H1 (cell line): ENCODE measurements around the gene CAMKMT. TPM values are rescaled to one million over a fixed set of nuclear protein-coding genes. Genes with fewer than 3 reads are reported as not detected.

Experiments
- CTCF ChIA-PET: fragments of 300-600 bp; sonication (Branson Sonifier 250); formaldehyde crosslinking; loops from one replicate; lab custom pipeline; 2021; ENCODE audit not compliant: partially characterized antibody; lab: Charles Lee
- POLR2A ChIA-PET: fragments of 300-600 bp; sonication (Branson Sonifier 250); formaldehyde crosslinking; loops from one replicate; lab custom pipeline; 2021; ENCODE audit warnings: inconsistent platforms; ENCODE audit not compliant: partially characterized antibody; lab: Charles Lee
- DNase-seq, 2 experiments: peaks; one replicate each; pipeline versions ENCODE4 v3.0.0 to v3.0.0-alpha.2; 2010 to 2022; ENCODE audit warnings: low spot score in 2 of 2, low read depth in 1 of 2, mixed read lengths in 1 of 2
- FAIRE-seq: peaks from 2 replicates; lab custom pipeline; 2011; peaks lifted over from hg19 to GRCh38; lab: Jason Lieb, UNC
- H2AFZ ChIP-seq: 2 replicates; pipeline ENCODE4 v1.8.1; 2012; ENCODE audit warnings: low read length, inconsistent platforms
- H2AK5ac ChIP-seq: 2 replicates; pipeline ENCODE4 v1.6.1; 2013; ENCODE audit warnings: low read depth, low read length
- H2BK120ac ChIP-seq: replicated peaks from 2 replicates; pipeline ENCODE3; 2013; ENCODE audit warnings: low read depth, low read length, inconsistent platforms
- H2BK12ac ChIP-seq: 2 replicates; pipeline ENCODE4 v1.6.1; 2013; ENCODE audit warnings: low read depth, low read length
- H2BK15ac ChIP-seq: 2 replicates; pipeline ENCODE4 v1.6.1; 2013; ENCODE audit warnings: low read length
- H2BK20ac ChIP-seq: 2 replicates; pipeline ENCODE4 v1.6.1; 2013; ENCODE audit warnings: low read length
- H2BK5ac ChIP-seq: 2 replicates; pipeline ENCODE4 v1.6.1; 2013; ENCODE audit warnings: low read depth, low read length
- H3K14ac ChIP-seq: 2 replicates; pipeline ENCODE4 v1.6.1; 2013; ENCODE audit warnings: inconsistent platforms; ENCODE audit not compliant: insufficient read length
- H3K18ac ChIP-seq: 2 replicates; pipeline ENCODE4 v1.6.1; 2013; ENCODE audit warnings: low read length; ENCODE audit errors: extremely low read depth
- H3K23ac ChIP-seq: 2 replicates; pipeline ENCODE4 v1.6.1; 2013; ENCODE audit warnings: inconsistent platforms; ENCODE audit not compliant: insufficient read length
- H3K23me2 ChIP-seq: 2 replicates; pipeline ENCODE4 v1.6.1; 2013; ENCODE audit warnings: low read depth, low read length
- H3K27ac ChIP-seq: 2 replicates; pipeline ENCODE4 v1.6.1; 2011; ENCODE audit warnings: low read depth, low read length, inconsistent platforms
- H3K27me3 ChIP-seq, 4 experiments: replicated peaks in 1 of 4; 1 replicate in 1 of 4; 2 replicates in 3 of 4; pipeline versions ENCODE4 v1.6.1 to v1.8.1; 2011 to 2013; ENCODE audit warnings: low read length in 3 of 4, mild to moderate bottlenecking in 3 of 4, inconsistent platforms in 2 of 4, mixed read lengths in 2 of 4, moderate library complexity in 1 of 4; ENCODE audit not compliant: control insufficient read depth in 3 of 4, insufficient read depth in 3 of 4; ENCODE audit errors: extremely low read depth in 1 of 4
- H3K36me3 ChIP-seq, 4 experiments: 2 replicates each; pipeline versions ENCODE4 v1.6.1 to v1.8.1; 2011 to 2013; ENCODE audit warnings: mild to moderate bottlenecking in 4 of 4, low read length in 3 of 4, moderate library complexity in 2 of 4, control low read depth in 1 of 4, inconsistent platforms in 1 of 4; ENCODE audit not compliant: insufficient read depth in 4 of 4, control insufficient read depth in 2 of 4
- H3K4ac ChIP-seq: replicated peaks from 2 replicates; pipeline ENCODE3; 2013; ENCODE audit warnings: low read length, low read depth, mixed read lengths, inconsistent platforms; ENCODE audit not compliant: insufficient read length
- H3K4me1 ChIP-seq, 4 experiments: replicated peaks in 1 of 4; 1 replicate in 1 of 4; 2 replicates in 3 of 4; pipeline versions ENCODE4 v1.6.1 to v1.8.1; 2011 to 2013; ENCODE audit warnings: low read length in 3 of 4, inconsistent platforms in 2 of 4, mixed read lengths in 1 of 4; ENCODE audit not compliant: insufficient read depth in 4 of 4, control insufficient read depth in 3 of 4
- H3K4me2 ChIP-seq, 2 experiments: 2 replicates each; pipeline versions ENCODE4 v1.6.1 to v1.8.1; 2011 to 2013; ENCODE audit warnings: low read depth in 2 of 2, low read length in 2 of 2, control low read depth in 1 of 2, inconsistent platforms in 1 of 2, mild to moderate bottlenecking in 1 of 2; ENCODE audit not compliant: insufficient read depth in 1 of 2
- H3K4me3 ChIP-seq, 4 experiments: fragments of 200-600, 300-600 bp in 1 of 4; sonication (generic), shearing (Covaris generic), sonication (Bioruptor Twin) in 1 of 4; 2 replicates each; pipeline versions ENCODE4 v1.5.1 to v1.8.1; 2011 to 2016; ENCODE audit warnings: low read length in 4 of 4, low read depth in 3 of 4, control low read depth in 2 of 4, inconsistent platforms in 2 of 4, mild to moderate bottlenecking in 2 of 4, mixed read lengths in 1 of 4, moderate library complexity in 1 of 4; ENCODE audit not compliant: insufficient read depth in 2 of 4; ENCODE audit errors: extremely low read depth in 1 of 4
- H3K56ac ChIP-seq: replicated peaks from 2 replicates; pipeline ENCODE3; 2013; ENCODE audit warnings: low read depth, mild to moderate bottlenecking, mixed read lengths, low read length, inconsistent platforms; ENCODE audit not compliant: insufficient read length
- H3K79me1 ChIP-seq: 2 replicates; pipeline ENCODE4 v1.6.1; 2013; ENCODE audit warnings: low read depth, low read length, control low read depth
- H3K79me2 ChIP-seq, 2 experiments: 2 replicates each; pipeline versions ENCODE4 v1.6.1 to v1.8.1; 2012 to 2013; ENCODE audit warnings: low read length in 2 of 2, mild to moderate bottlenecking in 2 of 2, inconsistent platforms in 1 of 2; ENCODE audit not compliant: insufficient read depth in 2 of 2, control insufficient read depth in 1 of 2
- H3K9ac ChIP-seq, 4 experiments: replicated peaks in 1 of 4; 1 replicate in 1 of 4; 2 replicates in 3 of 4; pipeline versions ENCODE4 v1.6.1 to v1.8.1; 2011 to 2013; ENCODE audit warnings: low read depth in 3 of 4, low read length in 3 of 4, control low read depth in 2 of 4, mild to moderate bottlenecking in 2 of 4, moderate library complexity in 2 of 4, inconsistent platforms in 1 of 4; ENCODE audit errors: extremely low read depth in 1 of 4
- H3K9me3 ChIP-seq, 2 experiments: 2 replicates each; pipeline versions ENCODE4 v1.6.1 to v1.8.1; 2012 to 2013; ENCODE audit warnings: mild to moderate bottlenecking in 2 of 2, moderate library complexity in 2 of 2, control low read depth in 1 of 2, inconsistent platforms in 1 of 2, low read depth in 1 of 2, low read length in 1 of 2, mixed read lengths in 1 of 2; ENCODE audit not compliant: insufficient read depth in 2 of 2
- H4K20me1 ChIP-seq, 2 experiments: replicated peaks in 1 of 2; 2 replicates each; pipeline versions ENCODE3 to v1.8.1; 2011 to 2013; ENCODE audit warnings: inconsistent platforms in 2 of 2, low read length in 2 of 2, mild to moderate bottlenecking in 1 of 2; ENCODE audit not compliant: insufficient read depth in 2 of 2, control insufficient read depth in 1 of 2
- H4K5ac ChIP-seq: 2 replicates; pipeline ENCODE4 v1.6.1; 2013; ENCODE audit warnings: low read length, low read depth, mixed read lengths, inconsistent platforms; ENCODE audit not compliant: insufficient read length
- H4K8ac ChIP-seq: 2 replicates; pipeline ENCODE4 v1.8.0; 2013; ENCODE audit warnings: mild to moderate bottlenecking, moderate library complexity, low read length, inconsistent platforms; ENCODE audit not compliant: insufficient read depth; ENCODE audit errors: extremely low read depth
- H4K91ac ChIP-seq: replicated peaks from 2 replicates; pipeline ENCODE3; 2013; ENCODE audit warnings: low read length, mixed read lengths, inconsistent platforms; ENCODE audit not compliant: insufficient read length
- CTCF ChIP-seq, 3 experiments: IDR thresholded peaks; 1 replicate in 2 of 3; 2 replicates in 1 of 3; pipeline versions ENCODE4 v1.5.1 to v1.6.1; 2011; ENCODE audit warnings: low read length in 3 of 3, mild to moderate bottlenecking in 3 of 3, inconsistent platforms in 2 of 3, low read depth in 1 of 3, moderate library complexity in 1 of 3; ENCODE audit not compliant: insufficient read depth in 1 of 3; ENCODE audit errors: control extremely low read depth in 1 of 3
- GABPA ChIP-seq: IDR thresholded peaks from 2 replicates; pipeline ENCODE4 v1.6.1; 2011; ENCODE audit warnings: mild to moderate bottlenecking, low read length, moderate library complexity, borderline replicate concordance; ENCODE audit not compliant: insufficient read depth
- WGBS, 2 experiments: shearing (Covaris generic) in 1 of 2; methylation state at CpG; one replicate each; pipeline versions ENCODE4 v1.1.6 to v1.1.7; 2013 to 2015; ENCODE audit warnings: low lambda C conversion rate in 2 of 2, mixed read lengths in 2 of 2, inconsistent platforms in 1 of 2, low coverage in 1 of 2, missing lambda C conversion rate in 1 of 2; ENCODE audit not compliant: insufficient replicate concordance in 2 of 2, insufficient coverage in 1 of 2, insufficient read length in 1 of 2; ENCODE audit errors: extremely low coverage in 1 of 2, missing lambda C conversion rate in 1 of 2; 5-methylcytosine and 5-hydroxymethylcytosine counted together
- polyA plus RNA-seq, 7 experiments: library from polyadenylated mRNA; depleted of rRNA in 3 of 7; stranded (reverse) in 5 of 7; unstranded in 2 of 7; fragments of >200 nt in 5 of 7; fragments of 200-250 nt in 2 of 7; gene quantifications; 1 replicate in 5 of 7; 2 replicates in 1 of 7; 4 replicates in 1 of 7; pipeline versions ENCODE4 v1.2.1 to v1.2.3, GENCODE V29; 2011 to 2013; ENCODE audit warnings: missing spikeins in 2 of 7, mixed read lengths in 2 of 7
- total RNA-seq: library from RNA; stranded (reverse); fragmentation: NEBNext Ultra II Directional; extraction: Animal tissue kit (Norgen Biotek cat#: 25700); gene quantifications from 2 replicates; pipeline ENCODE4 v1.2.1, GENCODE V29; 2021

The CAMKMT gene
- total and polyA plus RNA-seq, 2 of the 8 experiments (the other 6 are each of a cell fraction or from before 2014, with no cell fraction given): 14.7 to 22.4 TPM

GRCh38 chr2:44615950-44616518, 254.3 kb downstream of the CAMKMT start:
- H3K18ac ChIP-seq: no peak overlapping the region
- ChIA-PET POLR2A (no interaction called here), CTCF (interaction anchor here (0.6 to 2.7 kb wide), 7 partner anchors 12 to 1341 kb away, joined by 3 to 8 read pairs (median 3); no protein-coding TSS in a partner anchor)
- H3K4ac ChIP-seq: no peak overlapping the region
- H4K20me1 ChIP-seq: peaks cover 0 to 1% of the 10 kb centered on the region in 2 experiments
- no peaks in the 10 kb centered on the region for H3K27me3 ChIP-seq
- no peak overlapping the region for H3K27ac ChIP-seq
- H3K79me1 ChIP-seq: peaks cover 2% of the 10 kb centered on the region
- H2BK20ac ChIP-seq: 0 out of 2 replicates have a peak overlapping the region, but pooled peaks have one; percentile 43
- H2BK5ac ChIP-seq: no peak overlapping the region
- no peak overlapping the region for H3K4me3 ChIP-seq
- no peaks in the 10 kb centered on the region for H3K23me2 ChIP-seq
- no peak overlapping the region for H2BK12ac ChIP-seq
- peaks cover 0 to 3% of the 10 kb centered on the region in 2 experiments; a peak in 1 of 4 replicates for H3K9me3 ChIP-seq
- no peak overlapping the region for H4K8ac ChIP-seq
- no peak overlapping the region for H4K91ac ChIP-seq
- no peak overlapping the region for H2AK5ac ChIP-seq
- 64% methylated on average over 4 of the region's 4 CpGs; no CpG with 5 or more reads in 1 of the 2 experiments for WGBS, 2 experiments
- H3K14ac ChIP-seq: no peak overlapping the region
- no peak overlapping the region for H3K9ac ChIP-seq
- H2BK120ac ChIP-seq: no peak overlapping the region
- H2AFZ ChIP-seq: no peak overlapping the region
- H3K23ac ChIP-seq: no peak overlapping the region
- peaks cover 2 to 6% (median 5%) of the 10 kb centered on the region in 4 experiments; a peak in 6 of 7 replicates for H3K4me1 ChIP-seq
- DNase-seq: no peak
- no peaks in the 10 kb centered on the region for H3K79me2 ChIP-seq
- no peak overlapping the region for H2BK15ac ChIP-seq
- H4K5ac ChIP-seq: no peak overlapping the region
- TF ChIP-seq CTCF (IDR thresholded peaks at IDR 0.05; ENCODE audit: control extremely low read depth in 1 of 3, insufficient read depth in 1 of 3, low read depth in 1 of 3, low read length in 3 of 3) (peak in 1 of 3 experiments; percentile 5; a peak in 1 of 4 replicates), GABPA (no peak)
- TF ChIP-seq, all 59 proteins: peak for 1
- peak; percentile 24 for FAIRE-seq
- Histone ChIP-seq H3K56ac (no peak overlapping the region), H3K4me2 (peak overlapping the region in 1 of 2 experiments; percentile 22; a peak in 2 of 4 replicates), H3K36me3 (no peaks in the 10 kb centered on the region)
